Measurements from ENCODE around the gene FSTL4. TPM values are rescaled to one million over a fixed set of nuclear protein-coding genes. Genes with fewer than 3 reads are reported as not detected.

The FSTL4 gene
- total and polyA plus RNA-seq, 2 donors (not counting 1 experiment from before 2014, with no cell fraction given), result 0.31 to 6.7 TPM

- POLR2A ChIA-PET, result interaction anchor here (0.6 kb wide), 1 partner anchor 40 kb away, joined by 3 read pairs; no protein-coding TSS in a partner anchor
- Histone ChIP-seq H3K9me3 (ENCODE audit: control extremely low read depth in 1 of 3, control insufficient read depth in 2 of 3, insufficient read depth in 1 of 3, low read length in 2 of 3) (no peaks in the 10 kb centered on the region), H2AFZ (ENCODE audit: insufficient read depth, low read depth, low read length, poor library complexity, severe bottlenecking) (no peak overlapping the region), H3K4me1 (ENCODE audit: control insufficient read depth in 2 of 2, insufficient read depth in 2 of 2, low read length in 2 of 2) (no peaks in the 10 kb centered on the region), H3K27me3 (replicated peaks in 1 of 4; ENCODE audit: control extremely low read depth in 1 of 4, control insufficient read depth in 3 of 4, insufficient read depth in 4 of 4, low read length in 3 of 4) (no peaks in the 10 kb centered on the region), H3K79me2 (ENCODE audit: control insufficient read depth, insufficient read depth, low read length) (no peaks in the 10 kb centered on the region), H3K9ac (ENCODE audit: low read length) (no peak overlapping the region), H3K36me3 (replicated peaks in 1 of 2; ENCODE audit: control extremely low read depth in 1 of 2, control insufficient read depth in 1 of 2, extremely low read depth in 1 of 2, insufficient read depth in 2 of 2, low read length in 1 of 2) (no peaks in the 10 kb centered on the region), H3K4me3 (ENCODE audit: control extremely low read depth in 1 of 5, extremely low read depth in 1 of 5, insufficient read depth in 1 of 5, low read depth in 2 of 5, low read length in 4 of 5) (no peak overlapping the region), H4K20me1 (ENCODE audit: control insufficient read depth, insufficient read depth, low read length, poor library complexity, severe bottlenecking) (no peaks in the 10 kb centered on the region), H3K27ac (ENCODE audit: low read length in 2 of 2) (no peak overlapping the region), H3K4me2 (replicated peaks; ENCODE audit: low read depth, low read length, poor library complexity, severe bottlenecking) (no peak overlapping the region)
- ATAC-seq (ENCODE audit: low read depth) (no peak), DNase-seq (no peak)
- H3K4me1 Mint-ChIP-seq, result no peaks in the 10 kb centered on the region
- WGBS (ENCODE audit: insufficient coverage), result 51% methylated on average over 7 of the region's 7 CpGs
- TF ChIP-seq EZH2 (IDR thresholded peaks at IDR 0.05; ENCODE audit: borderline replicate concordance, insufficient read depth, low read depth, low read length, poor library complexity, severe bottlenecking) (no peak), CTCF (IDR thresholded peaks at IDR 0.05) (no peak)
- peaks cover 8% of the 10 kb centered on the region for H3K27me3 Mint-ChIP-seq
- intact Hi-C loops (cut with micrococcal nuclease), result no loop called here
- no peak overlapping the region for H3K27ac Mint-ChIP-seq
- CTCF ChIA-PET, result no interaction called here
- no peaks in the 10 kb centered on the region for H3K9me3 Mint-ChIP-seq (ENCODE audit: insufficient read depth)
- H3K4me3 Mint-ChIP-seq, result no peak overlapping the region
These were observed 145.0 kb downstream of the FSTL4 start for GRCh38 chr5:133467335-133467779.

- intact Hi-C loops (cut with micrococcal nuclease), result no loop called here
- ChIA-PET POLR2A (no interaction called here), CTCF (no interaction called here)
- H3K27ac ChIP-seq (ENCODE audit: low read length in 2 of 2), result no peak overlapping the region
- no peak overlapping the region for H3K9ac ChIP-seq (ENCODE audit: low read length)
- no peaks in the 10 kb centered on the region for H3K9me3 ChIP-seq (ENCODE audit: control extremely low read depth in 1 of 3, control insufficient read depth in 2 of 3, insufficient read depth in 1 of 3, low read length in 2 of 3)
- H3K36me3 ChIP-seq (replicated peaks in 1 of 2; ENCODE audit: control extremely low read depth in 1 of 2, control insufficient read depth in 1 of 2, extremely low read depth in 1 of 2, insufficient read depth in 2 of 2, low read length in 1 of 2), result no peaks in the 10 kb centered on the region
- 97% methylated on average over 5 of the region's 5 CpGs for WGBS (ENCODE audit: insufficient coverage)
- ATAC-seq (ENCODE audit: low read depth), result no peak
- no peak for DNase-seq
- H4K20me1 ChIP-seq (ENCODE audit: control insufficient read depth, insufficient read depth, low read length, poor library complexity, severe bottlenecking), result no peaks in the 10 kb centered on the region
- H3K27me3 Mint-ChIP-seq, result peaks cover 5% of the 10 kb centered on the region
- H3K4me1 Mint-ChIP-seq, result no peaks in the 10 kb centered on the region
- H3K4me2 ChIP-seq (replicated peaks; ENCODE audit: low read depth, low read length, poor library complexity, severe bottlenecking), result no peak overlapping the region
- H3K9me3 Mint-ChIP-seq (ENCODE audit: insufficient read depth), result no peaks in the 10 kb centered on the region
- no peak overlapping the region for H2AFZ ChIP-seq (ENCODE audit: insufficient read depth, low read depth, low read length, poor library complexity, severe bottlenecking)
- H3K4me3 Mint-ChIP-seq, result no peak overlapping the region
- TF ChIP-seq EZH2 (IDR thresholded peaks at IDR 0.05; ENCODE audit: borderline replicate concordance, insufficient read depth, low read depth, low read length, poor library complexity, severe bottlenecking) (no peak), CTCF (IDR thresholded peaks at IDR 0.05) (no peak)
- no peaks in the 10 kb centered on the region for H3K27me3 ChIP-seq (replicated peaks in 1 of 4; ENCODE audit: control extremely low read depth in 1 of 4, control insufficient read depth in 3 of 4, insufficient read depth in 4 of 4, low read length in 3 of 4)
- no peaks in the 10 kb centered on the region for H3K4me1 ChIP-seq (ENCODE audit: control insufficient read depth in 2 of 2, insufficient read depth in 2 of 2, low read length in 2 of 2)
- H3K4me3 ChIP-seq (ENCODE audit: control extremely low read depth in 1 of 5, extremely low read depth in 1 of 5, insufficient read depth in 1 of 5, low read depth in 2 of 5, low read length in 4 of 5), result no peak overlapping the region
- H3K79me2 ChIP-seq (ENCODE audit: control insufficient read depth, insufficient read depth, low read length), result no peaks in the 10 kb centered on the region
- no peak overlapping the region for H3K27ac Mint-ChIP-seq
These were observed 145.6 kb downstream of the FSTL4 start for GRCh38 chr5:133466556-133467334.

All from B cell (primary cell).